HG03378 (cell line): ENCODE results near the gene AGL.
"Not testable (repeated sequence)": the region's sequence is repeated elsewhere in the genome, so short reads cannot be mapped to it uniquely, and the experiment has no call there.

Source experiments
- ATAC-seq: cut with Tn5 transposase; IDR thresholded peaks from one replicate; pipeline ENCODE4 v1.9.1; 2021; ENCODE audit warnings: mild to moderate bottlenecking, moderate library complexity; ENCODE audit not compliant: unreplicated experiment

Gene AGL

GRCh38 chr1:99850459-99851291 lies 514 bp downstream of the AGL start:
- ATAC-seq: peak; percentile 24

DNA sequence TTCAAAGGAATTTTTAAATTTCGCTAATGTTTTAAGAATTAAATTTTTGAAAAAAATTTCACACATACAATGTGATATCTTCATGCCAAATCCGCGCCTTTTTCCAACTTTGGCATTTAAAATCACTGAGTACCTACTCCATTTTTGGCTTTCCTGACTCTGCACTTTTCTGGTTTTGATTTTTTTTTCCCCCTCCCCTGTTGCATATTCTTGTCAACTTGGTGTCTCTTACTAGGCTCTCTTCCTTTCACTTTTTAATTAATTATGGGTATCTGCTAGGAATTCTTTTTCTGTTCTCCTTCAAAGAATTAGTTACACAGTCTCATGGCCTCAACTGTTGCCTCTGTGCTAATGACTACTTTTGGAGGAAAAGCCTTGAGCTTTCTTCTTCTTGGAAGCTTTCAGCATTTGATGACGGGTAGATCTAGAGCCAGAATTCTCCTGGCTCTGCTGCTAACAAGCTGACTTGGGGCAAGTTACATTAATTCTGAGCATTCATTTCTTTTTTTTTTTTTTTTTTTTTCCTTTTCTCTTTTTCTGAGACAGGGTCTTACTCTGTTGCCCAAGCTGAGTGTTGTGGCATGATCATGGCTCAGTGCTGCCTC lies 1.8 kb downstream of the AGL start:
- no peak for ATAC-seq

DNA sequence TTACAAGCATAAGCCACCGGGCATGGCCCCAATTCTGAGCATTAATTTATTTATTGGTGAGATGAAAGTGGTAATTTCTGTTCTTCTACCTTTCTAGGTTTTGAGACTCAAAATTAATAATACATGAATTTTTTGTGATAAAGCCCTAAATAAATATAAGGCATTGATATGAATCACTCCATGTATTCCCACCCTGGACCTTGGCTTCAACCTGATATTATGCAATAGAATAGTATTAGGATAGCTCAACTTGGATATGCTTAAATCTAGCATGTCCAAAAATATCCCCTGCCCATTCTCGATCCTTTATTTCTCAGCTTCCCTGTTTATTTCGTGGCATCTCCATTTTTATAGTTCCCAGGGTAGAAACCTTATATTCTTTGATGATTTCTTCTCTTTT lies 2.5 kb downstream of the AGL start:
- no peak for ATAC-seq

GRCh38 chr1:99855914-99856450 lies 5.8 kb downstream of the AGL start:
- no peak for ATAC-seq

- ATAC-seq: not testable (repeated sequence)
Observed at GRCh38 chr1:99857041-99857440, 6.9 kb downstream of the AGL start.

GRCh38 chr1:99858286-99858685 lies 8.1 kb downstream of the AGL start:
- ATAC-seq: no peak

GRCh38 chr1:99858881-99859280 lies 8.7 kb downstream of the AGL start:
- no peak for ATAC-seq

- ATAC-seq: no peak
Observed at GRCh38 chr1:99860703-99861102, 10.5 kb downstream of the AGL start.

- no peak for ATAC-seq
Observed at GRCh38 chr1:99867682-99868081, 17.5 kb downstream of the AGL start.

GRCh38 chr1:99869304-99869703 lies 19.1 kb downstream of the AGL start:
- no peak for ATAC-seq

DNA sequence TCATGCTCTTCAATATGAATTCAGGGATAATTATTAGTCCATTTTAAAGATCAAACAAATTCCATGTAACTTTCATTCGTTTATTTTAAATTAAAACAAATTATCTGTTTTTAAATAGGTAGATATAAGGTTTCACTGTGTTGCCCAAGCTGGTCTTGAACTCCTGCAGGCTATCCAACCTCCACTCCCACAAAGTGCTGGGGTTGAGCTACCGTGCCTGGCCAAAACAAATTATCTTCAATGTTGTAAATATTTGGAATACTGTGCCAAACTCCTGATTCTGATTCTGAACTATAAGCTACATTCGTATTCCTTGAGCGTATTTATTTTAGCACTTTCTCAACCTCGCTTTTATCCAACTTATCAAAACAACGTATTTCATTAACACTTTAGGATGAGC lies 19.6 kb downstream of the AGL start:
- ATAC-seq: no peak

- ATAC-seq: no peak
Observed at GRCh38 chr1:99872063-99872462, 21.9 kb downstream of the AGL start.

DNA sequence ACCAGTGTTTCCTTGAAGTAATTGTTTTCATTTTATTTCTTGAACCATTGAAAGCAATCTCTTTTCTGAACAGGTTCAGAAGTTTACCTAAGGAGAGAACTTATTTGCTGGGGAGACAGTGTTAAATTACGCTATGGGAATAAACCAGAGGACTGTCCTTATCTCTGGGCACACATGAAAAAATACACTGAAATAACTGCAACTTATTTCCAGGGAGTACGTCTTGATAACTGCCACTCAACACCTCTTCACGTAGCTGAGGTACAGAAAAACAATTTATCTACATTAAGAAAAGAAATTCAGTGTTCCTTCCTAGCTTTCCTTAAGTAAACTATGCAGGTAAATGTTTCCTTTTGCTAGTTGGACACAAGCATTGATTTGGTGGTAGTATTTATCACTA lies 27.4 kb downstream of the AGL start:
- no peak for ATAC-seq

GRCh38 chr1:99886179-99886578 lies 36.0 kb downstream of the AGL start:
- no peak for ATAC-seq

GRCh38 chr1:99886841-99887240 lies 36.7 kb downstream of the AGL start:
- no peak for ATAC-seq

- ATAC-seq: no peak
Observed at GRCh38 chr1:99887890-99888289, 37.7 kb downstream of the AGL start.

- no peak for ATAC-seq
Observed at GRCh38 chr1:99891997-99892396, 41.8 kb downstream of the AGL start.

GRCh38 chr1:99903278-99903677 lies 53.1 kb downstream of the AGL start:
- not testable (repeated sequence) for ATAC-seq

GRCh38 chr1:99906535-99906934 lies 56.4 kb downstream of the AGL start:
- ATAC-seq: no peak

- no peak for ATAC-seq
Observed at GRCh38 chr1:99917214-99917613, 67.1 kb downstream of the AGL start.

GRCh38 chr1:99919220-99919619 lies 69.1 kb downstream of the AGL start:
- ATAC-seq: no peak

DNA sequence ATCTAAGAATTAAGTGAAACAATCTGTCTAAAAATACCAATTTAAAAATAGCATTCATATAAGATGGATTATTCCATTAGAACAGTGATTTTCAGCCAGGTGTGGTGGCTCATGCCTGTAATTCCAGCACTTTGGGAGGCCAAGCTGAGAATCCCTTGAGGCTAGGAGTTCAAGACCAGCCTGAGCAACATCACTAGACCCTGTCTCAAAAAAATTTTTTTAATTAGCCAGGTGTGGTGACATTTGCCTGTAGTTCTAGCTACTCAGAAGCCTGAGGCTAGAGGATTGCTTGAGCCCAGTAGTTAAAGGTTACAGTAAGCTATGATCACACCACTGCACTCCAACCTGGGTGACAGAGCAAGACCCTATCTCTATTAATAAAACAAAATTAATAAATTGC lies 84.6 kb downstream of the AGL start:
- no peak for ATAC-seq
